ENCODE results near the gene KRTAP1-4. TPM values are rescaled to one million over a fixed set of nuclear protein-coding genes. Genes with fewer than 3 reads are reported as not detected.

The KRTAP1-4 gene
- total and polyA plus RNA-seq, 2 of the 8 experiments (the other 6 are each of a cell fraction or from before 2014, with no cell fraction given) = not detected

DNA sequence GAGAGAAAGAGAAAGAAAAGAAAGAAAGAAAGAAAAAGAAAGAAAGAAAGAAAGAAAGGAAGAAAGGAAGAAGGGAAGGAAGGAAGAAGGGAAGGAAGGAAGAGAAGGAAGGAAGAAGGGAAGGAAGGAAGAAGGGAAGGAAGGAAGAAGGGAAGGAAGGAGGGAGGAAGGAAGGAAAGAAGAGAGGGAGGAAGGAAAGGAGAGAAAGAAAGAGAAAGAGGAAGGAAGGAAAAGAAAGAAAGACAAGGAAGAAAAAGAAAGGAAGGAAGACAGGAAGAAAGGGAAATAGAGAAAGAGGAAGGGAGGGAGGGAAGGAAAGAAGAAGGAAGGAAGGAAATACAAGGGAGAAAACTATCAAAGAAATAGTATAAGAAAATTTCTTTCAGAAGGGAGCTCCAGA, 46.8 kb upstream of the KRTAP1-4 start:
- H4K5ac ChIP-seq (ENCODE audit: insufficient read length, low read depth, low read length) = no peak overlapping the region
- H2AK5ac ChIP-seq (ENCODE audit: low read depth, low read length) = no peak overlapping the region
- H2BK20ac ChIP-seq (ENCODE audit: low read length) = no peak overlapping the region
- H3K4ac ChIP-seq (replicated peaks; ENCODE audit: insufficient read length, low read depth, low read length) = no peak overlapping the region
- H3K23ac ChIP-seq (ENCODE audit: insufficient read length) = no peak overlapping the region
- no peak overlapping the region for H2BK15ac ChIP-seq (ENCODE audit: low read length)
- no peak overlapping the region for H3K4me2 ChIP-seq (ENCODE audit: insufficient read depth in 1 of 2, low read depth in 2 of 2, low read length in 2 of 2)
- POLR2A ChIA-PET (ENCODE audit: partially characterized antibody) = no interaction called here
- no peak overlapping the region for H4K8ac ChIP-seq (ENCODE audit: extremely low read depth, insufficient read depth, low read length)
- no peaks in the 10 kb centered on the region for H3K79me1 ChIP-seq (ENCODE audit: low read depth, low read length)
- CTCF ChIA-PET (ENCODE audit: partially characterized antibody) = no interaction called here
- H2BK5ac ChIP-seq (ENCODE audit: low read depth, low read length) = no peak overlapping the region
- no peak overlapping the region for H2BK12ac ChIP-seq (ENCODE audit: low read depth, low read length)
- H4K91ac ChIP-seq (replicated peaks; ENCODE audit: insufficient read length, low read length) = no peak overlapping the region
- H3K79me2 ChIP-seq (ENCODE audit: control insufficient read depth in 1 of 2, insufficient read depth in 2 of 2, low read length in 2 of 2) = no peaks in the 10 kb centered on the region
- H3K27me3 ChIP-seq (replicated peaks in 1 of 4; ENCODE audit: control insufficient read depth in 3 of 4, extremely low read depth in 1 of 4, insufficient read depth in 3 of 4, low read length in 3 of 4) = no peaks in the 10 kb centered on the region
- TF ChIP-seq RNF2 (IDR thresholded peaks at IDR 0.05; ENCODE audit: borderline replicate concordance, low read depth, low read length, missing control alignments, poor library complexity, severe bottlenecking) (no peak), POLR2AphosphoS5 (IDR thresholded peaks at IDR 0.05; ENCODE audit: low read depth, low read length) (no peak), SRF (IDR thresholded peaks at IDR 0.05; ENCODE audit: low read depth, low read length) (no peak), SP1 (IDR thresholded peaks at IDR 0.05; ENCODE audit: low read depth, low read length) (no peak), SAP30 (IDR thresholded peaks at IDR 0.05; ENCODE audit: insufficient read depth, insufficient replicate concordance, low read length) (no peak), HDAC2 (IDR thresholded peaks at IDR 0.05; ENCODE audit: borderline replicate concordance in 1 of 2, low read depth in 2 of 2, low read length in 2 of 2) (no peak)
- H3K56ac ChIP-seq (replicated peaks; ENCODE audit: insufficient read length, low read depth, low read length) = no peak overlapping the region
- H3K18ac ChIP-seq (ENCODE audit: extremely low read depth, low read length) = no peak overlapping the region
- no peaks in the 10 kb centered on the region for H3K23me2 ChIP-seq (ENCODE audit: low read depth, low read length)
- no peaks in the 10 kb centered on the region for H4K20me1 ChIP-seq (replicated peaks in 1 of 2; ENCODE audit: control insufficient read depth in 1 of 2, insufficient read depth in 2 of 2, low read length in 2 of 2)
- H3K4me1 ChIP-seq (replicated peaks in 1 of 4; ENCODE audit: control insufficient read depth in 3 of 4, insufficient read depth in 4 of 4, low read length in 3 of 4) = no peaks in the 10 kb centered on the region
- H3K27ac ChIP-seq (ENCODE audit: low read depth, low read length) = no peak overlapping the region
- no peak overlapping the region for H3K14ac ChIP-seq (ENCODE audit: insufficient read length)
- no peak overlapping the region for H3K9ac ChIP-seq (replicated peaks in 1 of 4; ENCODE audit: extremely low read depth in 1 of 4, low read depth in 3 of 4, low read length in 3 of 4)
- no peak overlapping the region for H2BK120ac ChIP-seq (replicated peaks; ENCODE audit: low read depth, low read length)
- no peak overlapping the region for H3K4me3 ChIP-seq (ENCODE audit: extremely low read depth in 1 of 4, insufficient read depth in 2 of 4, low read depth in 3 of 4, low read length in 4 of 4)
- DNase-seq (ENCODE audit: low read depth in 1 of 2, low spot score in 2 of 2) = no peak
- H3K9me3 ChIP-seq (ENCODE audit: insufficient read depth in 2 of 2, low read depth in 1 of 2, low read length in 1 of 2) = no peaks in the 10 kb centered on the region
- H3K36me3 ChIP-seq (ENCODE audit: control insufficient read depth in 2 of 4, insufficient read depth in 4 of 4, low read length in 3 of 4) = no peaks in the 10 kb centered on the region
- H2AFZ ChIP-seq (ENCODE audit: low read length) = no peak overlapping the region
- FAIRE-seq = no peak

Measured in H1 (cell line).